Measurements from ENCODE around the gene SLC1A2.

Gene SLC1A2

DNA sequence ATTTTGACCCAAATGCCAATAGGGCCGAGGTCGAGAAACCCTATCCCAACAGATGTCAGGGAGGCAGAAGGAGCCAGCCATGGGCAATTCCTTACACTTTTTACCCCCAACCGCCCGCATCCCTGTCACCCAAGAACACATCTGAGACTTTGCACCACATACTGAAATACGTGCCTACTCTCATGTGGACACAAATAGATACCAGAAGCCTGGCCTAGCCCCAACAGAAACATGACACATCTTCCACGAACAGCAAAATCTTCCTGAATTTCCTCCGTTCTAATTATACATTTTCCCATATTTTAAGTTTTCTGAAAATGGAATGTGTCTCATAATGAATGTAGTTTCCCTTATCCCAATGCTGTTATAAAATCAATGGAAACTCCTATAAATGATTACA, 64.7 kb downstream of the SLC1A2 start:
- TF ChIP-seq, protein P1, sequence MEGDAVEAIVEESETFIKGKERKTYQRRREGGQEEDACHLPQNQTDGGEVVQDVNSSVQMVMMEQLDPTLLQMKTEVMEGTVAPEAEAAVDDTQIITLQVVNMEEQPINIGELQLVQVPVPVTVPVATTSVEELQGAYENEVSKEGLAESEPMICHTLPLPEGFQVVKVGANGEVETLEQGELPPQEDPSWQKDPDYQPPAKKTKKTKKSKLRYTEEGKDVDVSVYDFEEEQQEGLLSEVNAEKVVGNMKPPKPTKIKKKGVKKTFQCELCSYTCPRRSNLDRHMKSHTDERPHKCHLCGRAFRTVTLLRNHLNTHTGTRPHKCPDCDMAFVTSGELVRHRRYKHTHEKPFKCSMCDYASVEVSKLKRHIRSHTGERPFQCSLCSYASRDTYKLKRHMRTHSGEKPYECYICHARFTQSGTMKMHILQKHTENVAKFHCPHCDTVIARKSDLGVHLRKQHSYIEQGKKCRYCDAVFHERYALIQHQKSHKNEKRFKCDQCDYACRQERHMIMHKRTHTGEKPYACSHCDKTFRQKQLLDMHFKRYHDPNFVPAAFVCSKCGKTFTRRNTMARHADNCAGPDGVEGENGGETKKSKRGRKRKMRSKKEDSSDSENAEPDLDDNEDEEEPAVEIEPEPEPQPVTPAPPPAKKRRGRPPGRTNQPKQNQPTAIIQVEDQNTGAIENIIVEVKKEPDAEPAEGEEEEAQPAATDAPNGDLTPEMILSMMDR (IDR thresholded peaks at IDR 0.05; ENCODE audit: insufficient read depth, low read length, poor library complexity, severe bottlenecking): no peak
- H3K27me3 ChIP-seq (replicated peaks; ENCODE audit: control insufficient read depth, insufficient read depth, low read length): no peaks in the 10 kb centered on the region
- H3K36me3 ChIP-seq (ENCODE audit: control insufficient read depth, insufficient read depth, low read length): no peaks in the 10 kb centered on the region
- no peak for DNase-seq (ENCODE audit: extremely low read depth, insufficient read length)
- no peak overlapping the region for H3K4me3 ChIP-seq (replicated peaks; ENCODE audit: low read depth, low read length)

DNA sequence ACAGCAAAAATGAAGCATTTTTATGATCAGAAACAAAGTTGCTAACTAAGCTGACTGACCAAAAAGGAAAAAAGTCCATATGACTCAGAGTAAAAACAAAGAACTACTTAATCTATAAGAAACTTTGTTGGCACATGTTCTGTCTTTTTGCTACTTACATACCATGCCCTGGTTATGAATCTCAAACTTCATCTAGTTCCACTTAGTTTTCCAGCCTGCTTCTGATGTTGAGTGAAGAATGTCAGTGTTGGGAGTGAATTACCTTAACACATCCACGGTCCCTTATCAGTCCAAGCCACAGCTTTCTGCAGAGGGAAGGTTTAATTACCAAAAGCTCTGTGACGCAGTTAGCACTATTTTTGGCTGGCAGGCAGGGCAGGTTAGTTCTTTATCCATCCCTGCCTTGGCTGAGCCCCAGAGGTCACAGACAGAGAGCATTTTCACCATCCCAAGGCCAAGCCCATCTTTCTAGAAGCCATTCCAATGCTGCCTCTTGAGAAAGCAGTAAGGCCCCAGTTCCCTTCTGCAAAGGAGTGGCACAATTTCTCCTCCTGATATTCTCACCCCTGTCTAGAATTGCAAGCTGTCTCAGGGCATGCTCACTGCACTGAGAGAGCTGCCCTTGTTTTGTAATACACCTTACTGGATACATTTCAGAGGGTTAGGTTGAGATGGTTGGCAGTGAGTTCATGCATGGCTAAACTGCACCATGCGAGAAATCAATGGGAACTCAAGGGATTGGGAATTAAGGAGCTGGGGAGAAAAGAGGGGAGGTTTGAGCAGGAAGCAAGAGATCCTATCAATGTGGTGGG, 67.1 kb downstream of the SLC1A2 start:
- no peak for DNase-seq (ENCODE audit: extremely low read depth, insufficient read length)
- TF ChIP-seq, protein P1 (IDR thresholded peaks at IDR 0.05; ENCODE audit: insufficient read depth, low read length, poor library complexity, severe bottlenecking): no peak
- no peaks in the 10 kb centered on the region for H3K36me3 ChIP-seq (ENCODE audit: control insufficient read depth, insufficient read depth, low read length)
- no peaks in the 10 kb centered on the region for H3K27me3 ChIP-seq (replicated peaks; ENCODE audit: control insufficient read depth, insufficient read depth, low read length)
- no peak overlapping the region for H3K4me3 ChIP-seq (replicated peaks; ENCODE audit: low read depth, low read length)

GRCh38 chr11:35349897-35350296, 69.5 kb downstream of the SLC1A2 start:
- TF ChIP-seq, protein P1 (IDR thresholded peaks at IDR 0.05; ENCODE audit: insufficient read depth, low read length, poor library complexity, severe bottlenecking): no peak
- no peaks in the 10 kb centered on the region for H3K36me3 ChIP-seq (ENCODE audit: control insufficient read depth, insufficient read depth, low read length)
- no peaks in the 10 kb centered on the region for H3K27me3 ChIP-seq (replicated peaks; ENCODE audit: control insufficient read depth, insufficient read depth, low read length)
- no peak for DNase-seq (ENCODE audit: extremely low read depth, insufficient read length)
- no peak overlapping the region for H3K4me3 ChIP-seq (replicated peaks; ENCODE audit: low read depth, low read length)

GRCh38 chr11:35348898-35349687, 70.3 kb downstream of the SLC1A2 start:
- TF ChIP-seq, protein P1 (IDR thresholded peaks at IDR 0.05; ENCODE audit: insufficient read depth, low read length, poor library complexity, severe bottlenecking): no peak
- no peaks in the 10 kb centered on the region for H3K36me3 ChIP-seq (ENCODE audit: control insufficient read depth, insufficient read depth, low read length)
- H3K4me3 ChIP-seq (replicated peaks; ENCODE audit: low read depth, low read length): no peak overlapping the region
- H3K27me3 ChIP-seq (replicated peaks; ENCODE audit: control insufficient read depth, insufficient read depth, low read length): no peaks in the 10 kb centered on the region
- no peak for DNase-seq (ENCODE audit: extremely low read depth, insufficient read length)

GRCh38 chr11:35347921-35348331, 71.4 kb downstream of the SLC1A2 start:
- Histone ChIP-seq H3K36me3 (ENCODE audit: control insufficient read depth, insufficient read depth, low read length) (no peaks in the 10 kb centered on the region), H3K4me3 (replicated peaks; ENCODE audit: low read depth, low read length) (no peak overlapping the region), H3K27me3 (replicated peaks; ENCODE audit: control insufficient read depth, insufficient read depth, low read length) (no peaks in the 10 kb centered on the region)
- no peak for DNase-seq (ENCODE audit: extremely low read depth, insufficient read length)
- TF ChIP-seq, protein P1 (IDR thresholded peaks at IDR 0.05; ENCODE audit: insufficient read depth, low read length, poor library complexity, severe bottlenecking): no peak
